H1 (cell line): ENCODE results near the gene TEAD1. TPM values are rescaled to one million over a fixed set of nuclear protein-coding genes. Genes with fewer than 3 reads are reported as not detected.

ENCODE experiments used
- CHD1 ChIP-seq: IDR thresholded peaks from 2 replicates; pipeline ENCODE4 v1.6.1; 2012; ENCODE audit warnings: low read depth, low read length, improper control_type of control experiment
- CHD7 ChIP-seq: fragments of 300-600 bp; sonication (generic); IDR thresholded peaks from 2 replicates; pipeline ENCODE4 v1.7.1; 2012; ENCODE audit warnings: low read length, moderate library complexity, mild to moderate bottlenecking, inconsistent platforms; ENCODE audit not compliant: insufficient replicate concordance
- EP300 ChIP-seq, 2 experiments: IDR thresholded peaks; 1 replicate in 1 of 2; 2 replicates in 1 of 2; pipeline ENCODE4 v1.6.1; 2011 to 2012; ENCODE audit warnings: low read depth in 2 of 2, low read length in 2 of 2, mild to moderate bottlenecking in 2 of 2, borderline replicate concordance in 1 of 2, inconsistent platforms in 1 of 2, moderate library complexity in 1 of 2
- GABPA ChIP-seq: IDR thresholded peaks from 2 replicates; pipeline ENCODE4 v1.6.1; 2011; ENCODE audit warnings: mild to moderate bottlenecking, low read length, moderate library complexity, borderline replicate concordance; ENCODE audit not compliant: insufficient read depth
- MAFK ChIP-seq: IDR thresholded peaks from 2 replicates; pipeline ENCODE4 v1.6.1; 2012; ENCODE audit warnings: low read depth, mild to moderate bottlenecking, improper control_type of control experiment, low read length
- NANOG ChIP-seq: IDR thresholded peaks from 2 replicates; pipeline ENCODE4 v1.6.1; 2011; ENCODE audit warnings: low read length, low read depth, mild to moderate bottlenecking, inconsistent platforms; ENCODE audit not compliant: insufficient read depth, poor library complexity, severe bottlenecking
- TAF1 ChIP-seq: IDR thresholded peaks from 2 replicates; pipeline ENCODE4 v1.6.1; 2011; ENCODE audit warnings: mild to moderate bottlenecking, low read depth, low read length
- TEAD4 ChIP-seq: IDR thresholded peaks from 2 replicates; pipeline ENCODE4 v1.6.1; 2012; ENCODE audit warnings: low read depth, low read length, inconsistent platforms, mixed read lengths
- USF2 ChIP-seq: IDR thresholded peaks from 2 replicates; pipeline ENCODE4 v1.6.1; 2011; ENCODE audit warnings: low read length, improper control_type of control experiment
- ZNF274 ChIP-seq: IDR thresholded peaks from 2 replicates; pipeline ENCODE4 v1.7.0; 2012; ENCODE audit warnings: low read length, borderline replicate concordance; ENCODE audit errors: extremely low read depth
- polyA plus RNA-seq, 7 experiments: library from polyadenylated mRNA; depleted of rRNA in 3 of 7; stranded (reverse) in 5 of 7; unstranded in 2 of 7; fragments of >200 nt in 5 of 7; fragments of 200-250 nt in 2 of 7; gene quantifications; 1 replicate in 5 of 7; 2 replicates in 1 of 7; 4 replicates in 1 of 7; pipeline versions ENCODE4 v1.2.1 to v1.2.3, GENCODE V29; 2011 to 2013; ENCODE audit warnings: missing spikeins in 2 of 7, mixed read lengths in 2 of 7
- total RNA-seq: library from RNA; stranded (reverse); fragmentation: NEBNext Ultra II Directional; extraction: Animal tissue kit (Norgen Biotek cat#: 25700); gene quantifications from 2 replicates; pipeline ENCODE4 v1.2.1, GENCODE V29; 2021

The TEAD1 gene
- total and polyA plus RNA-seq, 2 of the 8 experiments (the other 6 are each of a cell fraction or from before 2014, with no cell fraction given) = 15.6 to 67.4 TPM

GRCh38 chr11:12991426-12991825, 317.2 kb downstream of the TEAD1 start (continued):
- TF ChIP-seq CHD7 = no peak
- no peak for TF ChIP-seq NANOG
- no peak for TF ChIP-seq USF2
- TF ChIP-seq TAF1 = no peak
- no peak for TF ChIP-seq GABPA
- TF ChIP-seq ZNF274 = no peak
- no peak for TF ChIP-seq EP300 (IDR thresholded peaks at IDR 0.05; ENCODE audit: borderline replicate concordance in 1 of 2, low read depth in 2 of 2, low read length in 2 of 2)
- no peak for TF ChIP-seq TEAD4
- no peak for TF ChIP-seq CHD1
- no peak for TF ChIP-seq MAFK
